DLD1 (cell line): ENCODE measurements around the gene TMEM131.
"Not testable (repeated sequence)": the region's sequence is repeated elsewhere in the genome, so short reads cannot be mapped to it uniquely, and the experiment has no call there.

Experiments used
- in situ Hi-C: cut with HindIII; loops from 2 replicates; pipeline ENCODE4 v1.10.0; 2017; ENCODE audit warnings: low sequenced_read_pairs

The TMEM131 gene

DNA sequence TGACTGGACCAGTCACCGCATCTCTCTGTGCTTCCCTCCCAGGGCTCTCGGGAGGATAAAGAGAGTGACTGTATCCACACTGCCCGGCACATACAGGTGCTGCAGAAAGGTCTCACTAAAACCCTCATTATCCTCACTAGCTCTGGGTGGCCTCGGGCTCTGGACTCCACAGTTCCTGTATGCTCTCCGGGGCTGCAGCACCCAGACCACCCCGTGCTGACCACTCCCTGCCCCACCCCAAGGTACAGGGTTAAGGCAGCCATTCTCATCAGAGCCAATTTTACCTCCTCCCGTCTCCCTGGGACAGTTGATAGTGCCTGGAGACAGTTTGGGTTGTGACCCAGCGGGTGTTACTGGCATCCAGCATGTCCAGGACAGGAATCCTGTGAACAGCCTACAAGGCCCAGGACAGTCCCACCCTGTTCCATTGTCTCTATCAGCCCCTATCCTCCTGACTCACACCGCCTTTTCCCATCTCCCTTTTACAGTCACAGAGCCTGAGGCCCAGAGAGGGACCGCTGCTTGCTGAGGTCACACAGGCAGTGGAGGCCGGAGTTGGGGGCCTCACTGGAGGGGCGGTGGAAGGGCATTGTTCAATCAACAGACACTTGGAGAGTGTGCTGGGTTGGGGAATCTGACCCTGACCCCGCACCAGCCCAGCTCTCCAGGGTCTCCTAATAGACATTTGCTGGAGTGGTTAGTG is 280.6 kb downstream of the TMEM131 start:
- in situ Hi-C loops: no loop called here

DNA sequence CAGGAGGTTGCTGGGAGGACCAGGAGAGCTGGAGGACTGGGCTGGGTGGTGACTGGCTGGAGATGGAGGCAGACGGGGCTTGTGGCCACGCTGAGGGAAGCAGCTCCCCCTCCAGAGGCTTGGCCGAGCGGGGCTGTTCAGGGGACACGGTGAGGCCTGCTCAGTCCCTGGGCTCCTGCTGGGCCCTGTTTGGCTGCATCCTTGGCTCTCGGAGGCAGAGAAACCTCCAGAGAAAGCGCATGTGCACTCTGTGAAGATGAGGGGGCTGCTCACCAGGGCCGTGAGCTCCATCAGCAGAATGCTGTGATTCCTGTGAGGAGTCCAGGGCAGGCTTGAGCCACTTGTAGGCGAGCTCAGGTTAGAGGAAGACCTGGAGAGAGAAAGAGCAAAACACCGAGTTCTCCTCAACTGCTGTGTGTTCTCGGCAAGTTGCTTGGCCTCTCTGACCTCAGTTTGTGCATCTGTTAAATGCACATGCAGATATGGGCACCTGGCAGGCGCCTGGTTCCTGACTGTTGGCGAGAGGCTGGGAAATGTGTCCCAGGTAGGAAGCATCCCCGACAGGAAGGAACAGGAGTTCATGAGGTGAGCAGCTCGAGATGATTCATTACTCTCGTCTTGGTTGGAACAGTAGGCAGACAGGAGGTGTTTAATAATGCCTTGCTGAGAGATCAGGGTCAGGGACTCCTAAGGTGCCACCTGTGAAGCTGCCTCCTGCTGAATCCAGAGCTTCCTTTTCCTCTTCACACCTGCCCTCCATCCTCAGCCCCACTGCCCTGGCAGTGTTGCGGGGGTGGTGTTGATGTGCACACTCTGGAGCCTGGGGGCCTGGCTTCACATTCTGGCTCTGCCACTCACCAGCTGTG is 281.4 kb downstream of the TMEM131 start:
- in situ Hi-C loops: no loop called here

DNA sequence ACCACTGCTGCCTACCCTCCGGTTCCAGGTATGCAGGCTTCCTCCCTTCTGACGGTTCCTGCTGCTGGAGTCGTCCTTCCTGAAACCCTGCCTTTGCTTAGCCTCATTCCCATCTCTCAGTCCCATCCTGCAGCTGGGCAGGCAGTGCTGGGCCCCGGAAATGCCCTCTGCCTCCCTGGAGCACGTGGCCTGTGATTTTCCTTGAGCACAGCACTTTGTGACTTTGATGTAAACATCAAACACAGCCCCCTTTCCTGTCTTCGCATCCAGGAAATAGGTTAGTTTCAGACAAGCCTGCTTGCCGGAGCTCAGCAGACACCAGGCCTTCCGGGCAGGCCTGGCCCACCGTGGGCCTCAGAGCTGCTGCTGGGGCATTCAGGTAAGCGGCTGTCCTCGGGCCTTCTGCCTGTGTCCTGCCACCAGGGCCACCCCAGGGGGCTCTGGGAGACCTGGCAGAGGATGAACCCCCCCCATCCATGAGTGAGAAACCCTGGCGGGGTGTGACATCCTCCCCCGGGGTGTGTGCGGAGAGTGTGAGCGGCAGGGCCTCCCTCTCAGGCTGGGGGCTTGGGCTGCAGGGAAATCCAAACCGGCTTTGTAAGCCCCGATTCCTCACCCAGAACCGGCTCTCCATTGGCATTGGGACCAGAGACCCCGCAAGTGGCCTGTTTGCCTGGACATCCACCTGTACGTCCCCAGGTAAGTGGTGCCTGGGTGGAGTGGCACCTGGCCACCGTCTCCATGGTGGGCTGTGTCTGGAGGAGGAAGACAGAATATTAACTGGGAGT is 282.3 kb downstream of the TMEM131 start, which contains the start of gene ZAP70:
TSS of gene ZAP70 (plus strand) at position 281 of the 788 bp plus-strand sequence. CDS start 10,461 bp downstream, outside the sequence.
- in situ Hi-C loops: no loop called here

DNA sequence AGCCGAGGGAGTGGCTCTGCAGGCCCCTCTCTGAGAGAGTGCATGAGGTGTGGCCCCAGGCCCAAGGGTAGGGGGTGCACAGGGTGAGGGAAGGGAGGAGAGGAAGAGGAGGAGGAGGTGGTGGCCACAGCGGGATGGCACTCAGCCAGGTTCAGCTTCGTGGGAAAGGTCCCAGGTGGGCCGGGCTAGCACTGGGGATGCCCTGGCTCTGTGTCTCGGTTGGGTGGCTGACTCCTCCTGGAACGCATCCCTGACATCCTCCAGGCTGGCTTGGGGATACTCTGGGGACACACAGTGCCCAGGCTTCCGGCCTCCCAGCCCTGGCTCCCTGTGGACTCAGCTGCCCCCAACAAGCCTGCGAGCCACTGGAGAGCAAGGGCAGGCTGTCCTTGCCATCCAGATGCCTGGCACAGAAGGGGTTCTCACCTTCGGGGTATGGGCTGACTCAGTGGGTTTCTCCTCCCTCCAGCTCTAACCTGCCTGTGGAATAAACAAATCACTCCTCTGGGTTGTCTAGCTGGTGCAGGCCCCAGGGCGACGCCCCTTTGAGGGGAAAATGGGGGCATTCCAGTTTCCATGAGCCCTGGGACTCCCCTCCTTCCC is 283.0 kb downstream of the TMEM131 start:
- in situ Hi-C loops: no loop called here

DNA sequence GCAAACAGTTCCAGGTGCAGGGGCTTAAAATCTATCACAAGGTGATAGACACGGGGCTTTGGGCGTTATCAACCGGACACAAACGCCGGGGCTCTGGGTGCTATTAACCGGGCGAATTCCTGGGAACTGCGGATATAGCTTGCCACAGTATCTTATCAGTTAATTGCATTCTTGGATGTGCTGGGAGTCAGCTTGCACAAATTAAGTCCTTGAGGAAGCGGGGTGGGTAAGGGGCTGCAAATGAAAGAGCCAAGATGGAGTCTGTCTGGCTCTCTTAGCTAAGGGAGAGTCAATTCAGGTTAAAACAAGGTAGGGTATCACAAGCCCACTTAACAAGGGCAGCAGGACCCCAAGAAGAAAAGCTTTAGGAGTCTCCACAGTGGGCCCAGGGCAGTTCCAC is 283.6 kb downstream of the TMEM131 start:
- in situ Hi-C loops: not testable (repeated sequence)

DNA sequence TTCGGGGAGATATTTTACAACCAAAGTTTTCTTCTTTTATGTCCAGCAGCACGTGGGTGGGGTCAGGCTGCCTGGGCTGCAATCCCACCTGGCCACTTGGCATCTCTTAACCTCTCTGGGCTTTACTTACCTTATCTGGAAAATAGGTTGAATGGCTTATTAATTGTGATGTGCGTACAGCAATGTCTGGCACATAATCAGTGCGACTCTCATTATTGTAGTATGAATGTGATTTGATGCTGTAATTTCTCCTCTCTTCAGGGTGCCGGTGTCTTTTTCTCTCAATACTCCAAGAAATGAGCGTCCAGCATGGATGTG is 284.4 kb downstream of the TMEM131 start:
- in situ Hi-C loops: no loop called here

DNA sequence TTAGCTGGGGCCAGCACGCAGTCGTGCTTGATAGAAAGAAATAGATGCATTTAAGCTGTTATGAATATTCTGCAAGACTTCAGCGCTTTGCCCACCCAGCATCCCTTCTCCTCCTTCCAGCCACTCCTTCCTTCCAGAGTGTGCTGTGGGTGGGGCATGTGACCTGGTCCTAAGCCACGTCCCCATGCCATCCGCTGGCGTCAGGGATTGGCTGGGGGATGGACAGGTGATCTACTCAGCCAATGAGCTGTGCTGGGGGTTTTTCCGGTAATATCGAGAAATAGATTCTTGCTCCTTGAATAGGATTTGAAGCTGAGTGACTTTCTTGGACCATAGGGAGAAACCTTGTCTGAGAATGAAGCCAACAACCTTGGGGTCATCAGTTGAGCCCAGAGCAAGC is 287.1 kb downstream of the TMEM131 start:
- in situ Hi-C loops: no loop called here

DNA sequence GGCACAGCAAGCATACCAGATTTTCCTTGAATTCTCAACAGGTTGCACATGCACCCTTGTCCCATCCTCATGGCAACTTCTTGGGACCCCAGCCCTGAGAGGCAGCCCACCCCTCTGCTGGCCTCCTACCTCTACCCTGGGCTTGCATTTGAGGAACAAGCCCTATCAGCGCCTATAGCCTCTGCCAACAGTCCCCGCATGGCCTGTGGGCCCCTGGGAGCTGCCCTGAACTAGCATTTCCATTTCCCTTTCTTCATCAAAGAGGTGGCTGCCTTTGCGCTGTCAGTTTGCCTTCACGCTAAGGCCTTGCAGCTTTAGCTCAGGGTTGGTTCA is 287.7 kb downstream of the TMEM131 start:
- in situ Hi-C loops: no loop called here

DNA sequence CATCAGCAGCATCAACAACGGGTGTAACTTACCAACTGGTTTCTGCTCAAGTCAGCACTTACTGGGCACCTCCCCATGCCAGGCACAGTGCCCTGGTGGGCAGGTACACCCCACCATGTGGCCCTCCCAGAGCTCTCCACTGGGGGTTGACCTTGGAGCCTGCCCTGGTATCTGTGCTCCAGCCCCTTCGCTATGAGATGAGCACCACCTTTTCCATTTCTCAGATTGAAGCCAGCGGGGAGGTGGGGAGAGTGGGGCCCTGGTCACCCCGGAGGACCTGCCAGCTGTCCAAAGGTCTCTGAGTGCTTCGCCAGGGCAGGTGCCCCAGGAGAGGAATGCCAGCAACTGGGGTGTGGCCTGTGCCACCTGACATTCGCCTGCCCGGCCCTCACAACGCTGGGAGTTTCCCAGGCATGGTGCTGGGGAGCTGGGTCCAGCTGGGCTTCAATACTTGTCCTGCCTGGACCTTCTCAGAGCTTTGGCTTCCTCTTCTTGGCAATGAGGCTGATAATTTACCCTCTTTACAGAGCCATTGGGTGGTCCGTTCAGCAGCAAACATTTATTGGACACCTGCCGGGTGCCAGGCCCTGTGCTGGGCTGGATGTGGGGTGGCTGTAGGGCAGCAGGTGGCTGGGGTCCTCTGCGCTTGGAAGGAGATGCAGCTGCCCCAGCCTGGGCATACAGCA is 288.2 kb downstream of the TMEM131 start:
- in situ Hi-C loops: no loop called here

DNA sequence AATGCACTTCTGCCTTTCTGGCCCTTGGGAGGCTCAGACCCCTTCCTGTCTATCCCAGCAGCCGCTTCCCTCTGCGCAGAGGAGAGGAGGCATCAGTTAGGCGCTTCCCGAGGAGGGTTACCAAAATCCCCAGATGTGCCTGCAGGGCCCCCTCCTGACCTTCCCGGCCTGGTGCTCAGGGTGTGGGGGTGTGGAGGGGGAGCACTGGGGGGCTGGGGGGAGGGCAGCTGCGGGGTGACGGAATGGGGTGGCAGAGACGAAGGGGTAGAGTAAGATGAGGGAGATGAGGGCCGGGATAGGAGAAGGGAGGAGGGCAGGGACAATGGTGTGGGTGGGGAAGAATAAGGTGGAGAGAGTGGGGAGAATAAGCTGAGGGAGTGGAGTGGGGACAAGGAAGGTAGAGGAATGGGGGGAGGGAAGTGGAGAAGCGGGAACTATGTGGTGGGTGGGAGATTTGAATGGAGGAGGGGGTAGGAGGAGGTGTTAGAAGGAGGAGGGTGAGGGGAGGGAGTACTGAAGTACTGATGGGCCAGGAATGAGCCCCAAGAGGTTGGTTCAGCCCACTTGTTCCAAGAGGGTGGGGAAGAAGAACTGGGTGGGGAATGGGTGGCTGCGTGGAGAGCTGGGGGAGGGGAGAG is 288.9 kb downstream of the TMEM131 start:
- in situ Hi-C loops: no loop called here
